H1 (cell line): Measurements from ENCODE around the gene TNRC6C.
"Not testable (repeated sequence)": the region's sequence is repeated elsewhere in the genome, so short reads cannot be mapped to it uniquely, and the experiment has no call there.

Source experiments
- EZH2 ChIP-seq: fragments of 200-600 bp; sonication (generic); IDR thresholded peaks from 2 replicates; pipeline ENCODE4 v1.7.1; 2012; ENCODE audit warnings: low read depth, mild to moderate bottlenecking, moderate library complexity, low read length, inconsistent platforms; ENCODE audit not compliant: severe bottlenecking
- KDM1A ChIP-seq: fragments of 200-600, 300-600 bp; sonication (generic); IDR thresholded peaks from 2 replicates; pipeline ENCODE4 v1.7.1; 2016; ENCODE audit warnings: mild to moderate bottlenecking, low read length, borderline replicate concordance
- POLR2A ChIP-seq, 2 experiments: IDR thresholded peaks; 1 replicate in 1 of 2; 2 replicates in 1 of 2; pipeline ENCODE4 v1.6.1; 2011; ENCODE audit warnings: low read depth in 2 of 2, low read length in 2 of 2, mild to moderate bottlenecking in 2 of 2; ENCODE audit errors: control extremely low read depth in 1 of 2
- TF ChIP-seq, protein P1 (sequence below), 3 experiments: IDR thresholded peaks; 1 replicate in 2 of 3; 2 replicates in 1 of 3; pipeline versions ENCODE4 v1.5.1 to v1.6.1; 2011; ENCODE audit warnings: low read length in 3 of 3, mild to moderate bottlenecking in 3 of 3, inconsistent platforms in 2 of 3, low read depth in 1 of 3, moderate library complexity in 1 of 3; ENCODE audit not compliant: insufficient read depth in 1 of 3; ENCODE audit errors: control extremely low read depth in 1 of 3
- TF ChIP-seq, protein P2 (sequence below): IDR thresholded peaks from 2 replicates; pipeline ENCODE4 v1.6.1; 2011; ENCODE audit warnings: low read length, improper control_type of control experiment

DNA sequence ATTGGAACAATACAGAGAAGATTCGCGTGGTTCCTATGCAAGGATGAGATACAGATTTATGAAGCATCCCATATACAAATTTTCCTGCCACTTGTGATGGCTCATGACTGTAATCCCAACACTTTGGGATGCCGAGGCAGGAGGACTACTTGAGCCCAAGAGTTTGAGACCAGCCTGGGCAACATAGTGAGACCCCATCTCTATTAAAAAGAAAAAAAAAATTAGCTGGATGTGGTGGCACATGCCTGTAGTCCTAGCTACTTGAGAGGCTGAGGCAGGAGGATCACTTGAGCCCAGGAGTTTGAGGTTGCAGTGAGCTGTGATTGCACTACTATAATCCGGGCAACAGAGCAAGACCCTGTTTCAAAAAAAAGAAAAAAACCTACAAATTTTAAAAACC lies 108.5 kb downstream of the TNRC6C start:
- not testable (repeated sequence) for TF ChIP-seq POLR2A (IDR thresholded peaks at IDR 0.05; ENCODE audit: control extremely low read depth in 1 of 2, low read depth in 2 of 2, low read length in 2 of 2); EZH2; KDM1A
- TF ChIP-seq, protein P1, sequence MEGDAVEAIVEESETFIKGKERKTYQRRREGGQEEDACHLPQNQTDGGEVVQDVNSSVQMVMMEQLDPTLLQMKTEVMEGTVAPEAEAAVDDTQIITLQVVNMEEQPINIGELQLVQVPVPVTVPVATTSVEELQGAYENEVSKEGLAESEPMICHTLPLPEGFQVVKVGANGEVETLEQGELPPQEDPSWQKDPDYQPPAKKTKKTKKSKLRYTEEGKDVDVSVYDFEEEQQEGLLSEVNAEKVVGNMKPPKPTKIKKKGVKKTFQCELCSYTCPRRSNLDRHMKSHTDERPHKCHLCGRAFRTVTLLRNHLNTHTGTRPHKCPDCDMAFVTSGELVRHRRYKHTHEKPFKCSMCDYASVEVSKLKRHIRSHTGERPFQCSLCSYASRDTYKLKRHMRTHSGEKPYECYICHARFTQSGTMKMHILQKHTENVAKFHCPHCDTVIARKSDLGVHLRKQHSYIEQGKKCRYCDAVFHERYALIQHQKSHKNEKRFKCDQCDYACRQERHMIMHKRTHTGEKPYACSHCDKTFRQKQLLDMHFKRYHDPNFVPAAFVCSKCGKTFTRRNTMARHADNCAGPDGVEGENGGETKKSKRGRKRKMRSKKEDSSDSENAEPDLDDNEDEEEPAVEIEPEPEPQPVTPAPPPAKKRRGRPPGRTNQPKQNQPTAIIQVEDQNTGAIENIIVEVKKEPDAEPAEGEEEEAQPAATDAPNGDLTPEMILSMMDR (IDR thresholded peaks at IDR 0.05; ENCODE audit: control extremely low read depth in 1 of 3, insufficient read depth in 1 of 3, low read depth in 1 of 3, low read length in 3 of 3): not testable (repeated sequence)
- TF ChIP-seq, protein P2, sequence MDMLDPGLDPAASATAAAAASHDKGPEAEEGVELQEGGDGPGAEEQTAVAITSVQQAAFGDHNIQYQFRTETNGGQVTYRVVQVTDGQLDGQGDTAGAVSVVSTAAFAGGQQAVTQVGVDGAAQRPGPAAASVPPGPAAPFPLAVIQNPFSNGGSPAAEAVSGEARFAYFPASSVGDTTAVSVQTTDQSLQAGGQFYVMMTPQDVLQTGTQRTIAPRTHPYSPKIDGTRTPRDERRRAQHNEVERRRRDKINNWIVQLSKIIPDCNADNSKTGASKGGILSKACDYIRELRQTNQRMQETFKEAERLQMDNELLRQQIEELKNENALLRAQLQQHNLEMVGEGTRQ: not testable (repeated sequence)
